ENCODE measurements around the gene LARGE1. TPM values are rescaled to one million over a fixed set of nuclear protein-coding genes. Genes with fewer than 3 reads are reported as not detected.

Gene LARGE1
- total RNA-seq, 1 donor from 2014 or later = 35.7 TPM

- DNase-seq (ENCODE audit: low spot score in 2 of 2, unreplicated experiment in 2 of 2) = no peak
- no peak overlapping the region for H3K27ac Mint-ChIP-seq
- no peak overlapping the region for H3K4me3 Mint-ChIP-seq
- H3K9me3 Mint-ChIP-seq = peaks cover 17% of the 10 kb centered on the region
- no peak for TF ChIP-seq CTCF (IDR thresholded peaks at IDR 0.05; ENCODE audit: unreplicated experiment)
- H3K27me3 Mint-ChIP-seq (ENCODE audit: low read depth) = peaks cover 43% of the 10 kb centered on the region
- peaks cover 12% of the 10 kb centered on the region for H3K4me1 Mint-ChIP-seq
- H3K36me3 Mint-ChIP-seq = no peaks in the 10 kb centered on the region
These were observed 426.6 kb downstream of the LARGE1 start for GRCh38 chr22:33493476-33494205.

GRCh38 chr22:33492210-33492651 lies 428.0 kb downstream of the LARGE1 start:
- peaks cover 51% of the 10 kb centered on the region for H3K27me3 Mint-ChIP-seq (ENCODE audit: low read depth)
- peaks cover 13% of the 10 kb centered on the region for H3K4me1 Mint-ChIP-seq
- H3K36me3 Mint-ChIP-seq = no peaks in the 10 kb centered on the region
- H3K27ac Mint-ChIP-seq = peak overlapping the region; percentile 48
- H3K4me3 Mint-ChIP-seq = no peak overlapping the region
- H3K9me3 Mint-ChIP-seq = peaks cover 17% of the 10 kb centered on the region
- DNase-seq (ENCODE audit: low spot score in 2 of 2, unreplicated experiment in 2 of 2) = no peak
- TF ChIP-seq CTCF (IDR thresholded peaks at IDR 0.05; ENCODE audit: unreplicated experiment) = no peak

GRCh38 chr22:33487041-33487716 lies 433.1 kb downstream of the LARGE1 start:
- Mint-ChIP-seq H3K36me3 (no peaks in the 10 kb centered on the region), H3K27me3 (ENCODE audit: low read depth) (peaks cover 74% of the 10 kb centered on the region), H3K27ac (no peak overlapping the region), H3K4me3 (no peak overlapping the region), H3K9me3 (peaks cover 8% of the 10 kb centered on the region), H3K4me1 (peaks cover 10% of the 10 kb centered on the region)
- DNase-seq (ENCODE audit: low spot score in 2 of 2, unreplicated experiment in 2 of 2) = no peak
- TF ChIP-seq CTCF (IDR thresholded peaks at IDR 0.05; ENCODE audit: unreplicated experiment) = no peak

- H3K27ac Mint-ChIP-seq = no peak overlapping the region
- peaks cover 10% of the 10 kb centered on the region for H3K4me1 Mint-ChIP-seq
- no peak for TF ChIP-seq CTCF (IDR thresholded peaks at IDR 0.05; ENCODE audit: unreplicated experiment)
- H3K36me3 Mint-ChIP-seq = no peaks in the 10 kb centered on the region
- H3K4me3 Mint-ChIP-seq = no peak overlapping the region
- no peaks in the 10 kb centered on the region for H3K9me3 Mint-ChIP-seq
- DNase-seq (ENCODE audit: low spot score in 2 of 2, unreplicated experiment in 2 of 2) = no peak
- peaks cover 74% of the 10 kb centered on the region for H3K27me3 Mint-ChIP-seq (ENCODE audit: low read depth)
These were observed 438.7 kb downstream of the LARGE1 start for GRCh38 chr22:33481550-33481949.

GRCh38 chr22:33477120-33478111 lies 442.9 kb downstream of the LARGE1 start:
- TF ChIP-seq CTCF (IDR thresholded peaks at IDR 0.05; ENCODE audit: unreplicated experiment) = no peak
- Mint-ChIP-seq H3K4me1 (peaks cover 17% of the 10 kb centered on the region), H3K27ac (peak overlapping the region; percentile 27), H3K27me3 (ENCODE audit: low read depth) (peaks cover 64% of the 10 kb centered on the region), H3K36me3 (no peaks in the 10 kb centered on the region), H3K4me3 (no peak overlapping the region), H3K9me3 (no peaks in the 10 kb centered on the region)
- no peak for DNase-seq (ENCODE audit: low spot score in 2 of 2, unreplicated experiment in 2 of 2)

Data from mesothelial cell of epicardium (in vitro differentiated cells).